ENCODE data around the gene NID1.

DNA sequence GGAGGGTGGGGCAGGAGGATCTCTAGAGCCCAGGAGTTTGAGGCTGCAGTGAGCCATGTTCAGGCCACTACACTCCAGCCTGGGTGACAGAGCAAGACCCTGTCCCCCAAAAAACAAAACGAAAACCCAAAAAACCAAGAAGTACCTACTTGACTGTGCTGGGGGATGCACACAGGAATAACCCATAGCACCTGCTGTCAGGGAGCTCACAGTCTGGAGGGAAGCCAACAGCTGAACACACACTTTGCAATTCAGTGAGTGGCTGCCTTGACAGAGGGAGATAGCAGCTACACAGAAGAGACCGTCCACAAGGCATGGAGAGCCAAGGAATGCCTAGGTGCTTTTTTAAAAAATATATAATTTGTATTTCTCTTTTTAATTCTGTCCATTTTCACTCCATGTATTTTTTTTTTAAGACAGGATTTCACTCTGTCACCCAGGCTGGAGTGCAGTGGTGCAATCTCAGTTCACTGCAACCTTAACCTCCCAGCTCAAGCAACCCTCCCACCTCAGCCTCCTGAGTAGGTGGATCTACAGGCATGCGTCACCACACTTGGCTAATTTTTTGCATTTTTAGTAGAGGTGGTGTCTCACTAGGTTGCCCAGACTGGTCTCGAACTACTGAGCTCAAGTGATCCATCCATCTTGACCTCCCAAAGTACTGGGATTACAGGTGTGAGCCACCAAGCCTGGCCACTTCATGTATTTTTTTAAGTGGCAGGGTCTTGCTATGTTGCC lies 68.7 kb downstream of the NID1 start:
- TF ChIP-seq POLR2A (IDR thresholded peaks at IDR 0.05; ENCODE audit: borderline replicate concordance, extremely low read depth, insufficient read depth, insufficient read length) (no peak), EZH2 (IDR thresholded peaks at IDR 0.05) (no peak)
- TF ChIP-seq, protein P1, sequence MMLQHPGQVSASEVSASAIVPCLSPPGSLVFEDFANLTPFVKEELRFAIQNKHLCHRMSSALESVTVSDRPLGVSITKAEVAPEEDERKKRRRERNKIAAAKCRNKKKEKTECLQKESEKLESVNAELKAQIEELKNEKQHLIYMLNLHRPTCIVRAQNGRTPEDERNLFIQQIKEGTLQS (IDR thresholded peaks at IDR 0.05) = no peak

All from HCT116 (cell line).